Esophagus muscularis mucosa (tissue), 4 donors: Measurements from ENCODE around the gene CNR2. TPM values are rescaled to one million over a fixed set of nuclear protein-coding genes. Genes with fewer than 3 reads are reported as not detected.

Experiments used
- DNase-seq: peaks from one replicate; pipeline ENCODE4 v3.0.0-alpha.2; 2017; ENCODE audit errors: extremely low spot score
- H3K27ac ChIP-seq, 4 donors: fragments of 200-600 bp; sonication (generic); replicated peaks in 1 of 4; 1 replicate in 3 of 4; 2 replicates in 1 of 4; pipeline ENCODE4 v1.5.1; 2016 to 2019; ENCODE audit warnings: mild to moderate bottlenecking in 1 of 4
- H3K27me3 ChIP-seq, 4 donors: fragments of 200-600 bp; sonication (generic); one replicate each; pipeline versions ENCODE4 v1.5.1 to v1.6.0; 2016 to 2019
- H3K36me3 ChIP-seq, 4 donors: fragments of 200-600 bp; sonication (generic); one replicate each; pipeline ENCODE4 v1.5.1; 2016 to 2019
- H3K4me1 ChIP-seq, 4 donors: fragments of 200-600 bp; sonication (generic); one replicate each; pipeline ENCODE4 v1.5.1; 2016 to 2019
- H3K4me3 ChIP-seq, 4 donors: fragments of 200-600 bp; sonication (generic); 1 replicate in 2 of 4; 2 replicates in 2 of 4; pipeline ENCODE4 v1.5.1; 2016 to 2019; ENCODE audit warnings: mild to moderate bottlenecking in 4 of 4, moderate library complexity in 1 of 4
- H3K9me3 ChIP-seq, 4 donors: fragments of 200-600 bp; sonication (generic); 1 replicate in 3 of 4; 2 replicates in 1 of 4; pipeline ENCODE4 v1.5.1; 2016 to 2019
- CTCF ChIP-seq, 3 experiments: fragments of 200-600 bp in 2 of 3; fragments of 450-650 bp in 1 of 3; sonication (generic) in 2 of 3; IDR thresholded peaks; one replicate each; pipeline ENCODE4 v1.5.1; 2017 to 2019; ENCODE audit warnings: antibody characterized with exemption in 3 of 3, mild to moderate bottlenecking in 2 of 3, moderate library complexity in 1 of 3
- EP300 ChIP-seq: sonication (generic); formaldehyde crosslinking; IDR thresholded peaks from one replicate; pipeline ENCODE4 v1.6.1; 2017; ENCODE audit warnings: antibody characterized with exemption
- POLR2A ChIP-seq: fragments of 450-650 bp; IDR thresholded peaks from one replicate; pipeline ENCODE4 v1.6.1; 2017; ENCODE audit warnings: antibody characterized with exemption, moderate library complexity, mild to moderate bottlenecking, low read depth
- POLR2AphosphoS5 ChIP-seq, 2 donors: sonication (generic); formaldehyde crosslinking; IDR thresholded peaks; one replicate each; pipeline ENCODE4 v1.6.1; 2017; ENCODE audit warnings: antibody characterized with exemption in 2 of 2
- WGBS: methylation state at CpG from one replicate; pipeline ENCODE4 v1.1.5; 2018; 5-methylcytosine and 5-hydroxymethylcytosine counted together
- intact Hi-C: fragments of 100-400 bp; cut with DNase I; formaldehyde crosslinking; loops from one replicate; pipeline ENCODE4 v1.15.1; 2023
- total RNA-seq, 4 donors: library from RNA; depleted of rRNA; stranded (reverse); fragments of >200 nt; gene quantifications; one replicate each; pipeline versions ENCODE4 v1.1.0 to v1.2.1, GENCODE V29; 2016

Gene CNR2
- total RNA-seq, 4 donors from 2014 or later = 0.17 TPM; not detected in 3

GRCh38 chr1:23957096-23957495 lies 43.9 kb upstream of the CNR2 start:
- no peak for TF ChIP-seq EP300
- TF ChIP-seq CTCF (IDR thresholded peaks at IDR 0.05) = no peak
- no peak for TF ChIP-seq POLR2A
- no peak for TF ChIP-seq POLR2AphosphoS5 (IDR thresholded peaks at IDR 0.05)
- no peak for DNase-seq
- H3K4me1 ChIP-seq = peaks cover 26 to 50% (median 34%) of the 10 kb centered on the region in 4 donors
- intact Hi-C loops = no loop called here
- no peaks in the 10 kb centered on the region for H3K9me3 ChIP-seq
- H3K4me3 ChIP-seq = no peak overlapping the region
- WGBS = 49% methylated on average over 6 of the region's 7 CpGs
- peak overlapping the region in 3 of 4 donors; percentile 24 to 100 (median 48) for H3K27ac ChIP-seq
- H3K36me3 ChIP-seq = peaks cover 0 to 12% (median 2%) of the 10 kb centered on the region in 4 donors
- H3K27me3 ChIP-seq = no peaks in the 10 kb centered on the region

- TF ChIP-seq POLR2A (no peak), CTCF (IDR thresholded peaks at IDR 0.05) (no peak), POLR2AphosphoS5 (IDR thresholded peaks at IDR 0.05) (no peak), EP300 (no peak)
- WGBS = 88% methylated on average over 3 of the region's 3 CpGs
- DNase-seq = no peak
- intact Hi-C loops = no loop called here
- no peaks in the 10 kb centered on the region for H3K9me3 ChIP-seq
- H3K27ac ChIP-seq = no peak overlapping the region
- H3K4me1 ChIP-seq = peaks cover 6 to 28% (median 18%) of the 10 kb centered on the region in 4 donors
- no peaks in the 10 kb centered on the region for H3K27me3 ChIP-seq
- no peaks in the 10 kb centered on the region for H3K36me3 ChIP-seq
- H3K4me3 ChIP-seq = no peak overlapping the region
Measured at GRCh38 chr1:23953020-23953419, 39.9 kb upstream of the CNR2 start.

- H3K36me3 ChIP-seq = no peaks in the 10 kb centered on the region
- TF ChIP-seq EP300 (no peak), CTCF (IDR thresholded peaks at IDR 0.05) (no peak), POLR2A (no peak), POLR2AphosphoS5 (IDR thresholded peaks at IDR 0.05) (no peak)
- intact Hi-C loops = no loop called here
- no peak overlapping the region for H3K27ac ChIP-seq
- H3K9me3 ChIP-seq = no peaks in the 10 kb centered on the region
- DNase-seq = no peak
- no peaks in the 10 kb centered on the region for H3K27me3 ChIP-seq
- H3K4me1 ChIP-seq = no peaks in the 10 kb centered on the region
- no peak overlapping the region for H3K4me3 ChIP-seq
Measured at GRCh38 chr1:23947366-23947765, 34.2 kb upstream of the CNR2 start.

GRCh38 chr1:23936481-23937176 lies 23.5 kb upstream of the CNR2 start:
- peaks cover 0 to 2% (median under 1%) of the 10 kb centered on the region in 4 donors for H3K4me1 ChIP-seq
- no peak overlapping the region for H3K27ac ChIP-seq
- no peaks in the 10 kb centered on the region for H3K36me3 ChIP-seq
- WGBS = 65% methylated on average over 6 of the region's 6 CpGs
- intact Hi-C loops = no loop called here
- H3K27me3 ChIP-seq = no peaks in the 10 kb centered on the region
- TF ChIP-seq POLR2AphosphoS5 (IDR thresholded peaks at IDR 0.05) (no peak), POLR2A (no peak), EP300 (no peak), CTCF (IDR thresholded peaks at IDR 0.05) (no peak)
- no peaks in the 10 kb centered on the region for H3K9me3 ChIP-seq
- H3K4me3 ChIP-seq = no peak overlapping the region
- DNase-seq = no peak

- TF ChIP-seq POLR2AphosphoS5 (IDR thresholded peaks at IDR 0.05) (no peak), CTCF (IDR thresholded peaks at IDR 0.05) (no peak), POLR2A (no peak), EP300 (no peak)
- 77% methylated on average over 1 of the region's 1 CpG for WGBS
Measured at GRCh38 chr1:23931491-23931880, 18.3 kb upstream of the CNR2 start.

More at GRCh38 chr1:23931491-23931880, 18.3 kb upstream of the CNR2 start:
- no peaks in the 10 kb centered on the region for H3K27me3 ChIP-seq
- DNase-seq = no peak
- peak overlapping the region in 1 of 4 donors; percentile 24 for H3K4me3 ChIP-seq
- peak overlapping the region; percentile 57 to 77 (median 64) for H3K27ac ChIP-seq
- no peaks in the 10 kb centered on the region for H3K9me3 ChIP-seq
- intact Hi-C loops = no loop called here
- no peaks in the 10 kb centered on the region for H3K36me3 ChIP-seq
- peaks cover 3 to 15% (median 11%) of the 10 kb centered on the region in 4 donors for H3K4me1 ChIP-seq
